Fibroblast of gingiva (primary cell): ENCODE results near the gene ZNF786.
"Not testable (repeated sequence)": the region's sequence is repeated elsewhere in the genome, so short reads cannot be mapped to it uniquely, and the experiment has no call there.

Source experiments
- DNase-seq: peaks from one replicate; pipeline ENCODE4 v3.0.0-alpha.2; 2011; ENCODE audit warnings: low read depth

Gene ZNF786

DNA sequence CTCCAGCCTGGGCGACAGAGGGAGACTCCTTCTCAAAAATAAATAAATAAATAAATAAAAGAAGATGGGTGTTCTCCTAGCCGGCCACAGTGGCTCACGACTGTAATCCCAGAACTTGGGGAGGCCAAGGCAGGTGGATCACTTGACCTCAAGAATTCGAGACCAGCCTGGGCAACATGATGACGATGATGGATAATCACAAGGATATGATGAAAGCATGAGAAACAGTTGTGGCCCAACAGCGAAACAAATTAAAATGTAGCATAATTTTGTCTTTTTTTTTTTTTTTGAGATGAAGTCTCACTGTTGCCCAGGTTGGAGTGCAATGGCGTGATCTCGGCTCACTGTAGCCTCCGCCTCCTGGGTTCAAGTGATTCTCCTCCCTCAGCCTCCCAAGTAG lies 12.9 kb downstream of the ZNF786 start:
- DNase-seq: no peak

GRCh38 chr7:149075286-149075685 lies 15.2 kb downstream of the ZNF786 start:
- DNase-seq: no peak

DNA sequence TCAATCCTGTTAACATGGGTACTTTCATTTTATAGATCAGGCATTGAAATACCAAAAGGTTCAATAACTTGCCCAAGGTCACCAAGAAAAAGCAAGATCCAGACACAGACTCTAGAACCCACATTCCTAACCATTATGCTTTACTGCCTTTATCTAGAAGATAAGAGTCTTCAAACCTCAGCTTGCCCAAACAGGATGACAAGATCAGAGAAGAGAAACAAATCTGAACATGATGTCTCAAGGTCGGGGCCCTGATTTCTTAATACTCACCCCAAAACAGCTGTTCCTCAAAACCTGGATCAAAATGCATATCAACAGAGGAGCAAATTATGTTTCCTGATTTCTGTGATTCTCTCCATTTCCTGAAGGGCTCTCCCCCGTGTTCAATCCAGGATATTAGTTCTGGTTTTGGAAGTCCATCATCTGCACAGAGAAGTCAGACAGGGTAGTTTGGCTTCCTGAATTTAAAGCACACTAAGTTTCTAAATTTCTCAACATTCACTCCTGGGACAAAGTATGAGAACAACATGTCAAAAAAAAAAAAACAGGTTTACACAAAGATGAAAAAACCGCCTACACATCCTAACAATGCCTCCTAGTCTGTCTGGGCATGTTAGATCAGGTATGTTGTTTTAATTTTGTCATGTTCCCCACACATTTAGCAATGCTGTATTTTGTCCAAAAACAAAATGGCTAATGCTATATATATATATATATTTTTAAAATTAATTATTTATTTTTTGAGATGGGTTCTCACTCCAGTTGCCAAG lies 16.2 kb downstream of the ZNF786 start:
- no peak for DNase-seq

- DNase-seq: no peak
Observed at GRCh38 chr7:149072438-149072775, 18.1 kb downstream of the ZNF786 start.

- DNase-seq: no peak
Observed at GRCh38 chr7:149071641-149072437, 18.7 kb downstream of the ZNF786 start.

- DNase-seq: no peak
Observed at GRCh38 chr7:149071182-149071635, 19.3 kb downstream of the ZNF786 start.

DNA sequence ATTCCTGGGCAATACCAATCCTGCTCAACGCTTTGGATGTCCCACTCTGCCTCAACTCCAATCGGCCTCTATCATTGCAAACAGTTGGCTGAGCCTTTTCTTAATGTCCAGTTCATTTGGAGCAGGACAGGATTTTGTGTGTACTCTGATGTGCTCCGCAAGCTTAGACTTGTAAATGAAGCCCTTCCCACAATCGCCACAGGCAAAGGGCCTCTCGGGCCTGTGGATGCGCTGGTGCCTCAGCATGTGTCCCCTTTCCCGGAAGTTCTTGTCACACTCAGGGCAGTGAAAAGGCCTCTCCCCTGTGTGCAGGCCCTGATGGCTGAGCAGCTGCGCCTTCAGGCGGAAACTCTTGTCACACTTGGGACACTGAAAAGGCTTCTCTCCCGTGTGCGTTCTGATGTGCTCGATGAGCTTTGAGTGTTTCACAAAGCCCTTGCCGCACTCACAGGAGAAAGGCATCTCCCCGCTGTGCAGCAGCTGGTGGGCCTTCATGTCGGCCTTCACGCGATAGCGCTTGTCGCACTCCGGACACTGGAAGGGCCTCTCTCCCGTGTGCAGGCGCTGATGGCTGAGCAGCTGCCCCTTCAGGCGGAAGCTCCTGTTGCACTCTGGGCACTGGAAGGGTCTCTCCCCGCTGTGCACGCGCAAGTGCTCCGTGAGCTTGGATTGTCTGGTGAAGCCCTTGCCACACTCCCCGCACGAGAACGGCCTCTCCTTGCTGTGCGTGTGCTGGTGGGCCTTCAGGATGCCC lies 20.0 kb downstream of the ZNF786 start:
- no peak for DNase-seq

DNA sequence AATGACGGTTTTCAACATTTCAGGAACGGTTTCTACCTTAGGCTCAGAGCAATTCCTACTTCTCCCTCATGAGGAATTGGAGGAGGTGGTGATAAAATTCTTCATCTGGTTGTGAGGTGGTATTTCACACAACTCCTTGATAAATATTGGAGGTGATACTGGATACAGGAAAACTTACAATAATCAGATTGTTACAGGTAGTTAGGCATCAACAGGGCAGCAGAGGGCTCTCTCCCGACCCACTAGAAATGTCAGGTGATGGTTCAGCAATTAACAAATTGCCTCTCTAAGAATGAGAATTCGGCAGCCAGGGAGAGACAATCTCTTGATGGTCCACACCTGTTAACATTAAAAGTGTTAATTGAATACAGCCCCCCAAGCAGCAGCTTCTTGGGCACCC lies 22.6 kb downstream of the ZNF786 start:
- no peak for DNase-seq

DNA sequence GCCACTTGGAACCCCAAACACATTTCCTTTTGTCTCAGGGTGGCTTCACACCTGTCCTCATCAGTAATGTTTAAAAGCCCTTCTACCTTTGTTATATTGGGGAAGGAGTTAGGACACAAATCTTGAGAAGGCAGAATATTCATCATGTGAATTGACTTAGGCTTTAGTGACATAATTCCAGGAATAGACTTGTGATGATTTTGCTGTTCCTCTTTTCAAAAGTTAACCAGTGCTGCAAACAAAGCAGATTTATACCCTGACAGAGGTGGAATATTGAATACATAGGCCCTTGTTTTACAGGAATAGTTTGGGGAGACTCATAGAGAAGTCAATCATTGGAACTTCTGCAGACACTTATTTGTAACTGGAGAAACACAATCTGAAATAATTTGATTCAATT lies 27.0 kb downstream of the ZNF786 start:
- no peak for DNase-seq

DNA sequence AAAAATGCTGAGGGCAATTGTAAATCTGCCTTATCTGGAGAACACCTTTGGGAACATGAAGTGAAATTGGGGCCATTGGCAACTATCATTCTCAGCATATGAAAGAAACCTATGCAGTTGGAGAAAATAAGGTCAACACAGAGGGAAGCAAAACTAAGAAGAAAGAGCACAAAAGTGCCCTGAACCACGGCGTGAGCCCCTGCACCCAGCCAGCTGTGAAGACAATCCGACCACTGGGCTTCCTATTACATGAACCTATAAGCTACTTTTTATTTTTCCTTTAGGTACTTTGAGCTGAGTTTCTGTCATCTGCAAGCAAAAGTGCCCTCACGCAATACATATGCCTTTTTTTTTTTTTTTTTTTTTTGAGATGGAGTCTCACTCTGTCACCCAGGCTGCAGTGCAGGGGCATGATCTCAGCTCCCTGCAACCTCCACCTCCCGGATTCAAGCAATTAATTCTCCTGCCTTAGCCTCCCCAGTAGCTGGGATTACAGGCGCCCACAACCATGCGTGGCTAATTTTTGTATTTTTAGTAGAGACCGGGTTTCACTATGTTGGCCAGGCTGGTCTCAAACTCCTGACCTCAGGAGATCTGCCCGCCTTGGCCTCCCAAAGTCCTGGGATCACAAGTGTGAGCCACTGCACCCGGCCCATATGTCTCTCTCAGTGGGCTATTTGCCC lies 28.2 kb downstream of the ZNF786 start:
- DNase-seq: not testable (repeated sequence)

DNA sequence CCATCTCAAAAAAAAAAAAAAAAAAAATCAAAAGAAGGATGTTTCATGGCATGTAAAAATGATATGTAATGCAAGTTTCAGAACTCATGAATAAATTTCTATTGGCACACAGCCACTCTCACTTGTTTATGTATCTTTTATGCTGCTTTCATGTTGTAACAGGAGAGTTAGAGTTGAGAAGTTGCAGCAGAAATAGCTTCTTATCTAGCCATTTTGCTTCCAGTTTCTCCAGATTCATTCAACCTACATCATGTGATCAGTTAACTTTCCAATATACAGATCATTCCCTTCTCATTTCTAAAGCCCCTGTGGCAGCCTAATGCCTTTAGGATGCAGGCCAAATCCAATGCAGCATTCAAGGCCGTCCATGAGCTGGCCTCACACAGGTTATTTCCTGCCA lies 30.4 kb downstream of the ZNF786 start:
- DNase-seq: no peak

GRCh38 chr7:149053885-149054284 lies 36.6 kb downstream of the ZNF786 start:
- no peak for DNase-seq

DNA sequence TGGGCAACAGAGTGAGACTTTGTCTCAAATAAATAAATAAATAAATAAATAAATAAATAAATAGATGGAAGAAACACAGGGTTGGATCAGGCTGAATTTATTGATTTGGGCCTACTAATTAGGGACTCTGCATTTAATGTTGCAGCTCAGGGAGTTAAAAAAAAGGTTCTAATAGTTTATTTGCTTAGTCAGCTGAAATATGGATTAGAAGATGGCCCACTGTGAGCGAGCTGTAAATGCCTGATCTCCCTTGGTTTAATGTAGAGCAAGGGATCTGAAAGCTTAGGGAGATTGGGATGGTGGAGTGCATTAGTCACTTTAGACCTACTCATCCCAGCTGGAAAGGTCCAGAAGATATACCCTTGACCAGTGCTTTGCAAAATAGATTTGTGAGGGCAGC lies 37.1 kb downstream of the ZNF786 start:
- DNase-seq: no peak

GRCh38 chr7:149050941-149051340 lies 39.6 kb downstream of the ZNF786 start:
- DNase-seq: no peak

GRCh38 chr7:149048805-149049204 lies 41.7 kb downstream of the ZNF786 start:
- no peak for DNase-seq

DNA sequence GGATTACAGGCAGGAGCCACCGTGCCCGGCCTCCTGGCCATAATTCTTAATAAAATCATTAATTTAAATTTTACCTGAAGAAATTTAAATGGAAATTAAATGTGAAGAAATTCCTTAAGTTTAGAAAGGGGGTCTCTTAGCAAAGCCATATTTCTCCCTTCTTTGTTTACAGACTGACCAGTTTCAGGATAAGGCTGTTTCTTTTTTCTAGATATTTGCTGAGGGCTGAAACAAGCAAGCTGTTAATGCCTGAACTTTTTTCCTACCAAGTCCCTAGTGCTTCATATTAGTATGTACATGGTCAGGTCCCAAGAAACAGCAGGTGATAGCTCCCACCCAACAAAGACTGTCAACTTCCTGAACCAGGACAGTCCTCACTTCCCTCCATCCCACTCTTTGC lies 44.1 kb downstream of the ZNF786 start:
- DNase-seq: no peak

- DNase-seq: no peak
Observed at GRCh38 chr7:149043936-149044335, 46.6 kb downstream of the ZNF786 start.

- no peak for DNase-seq
Observed at GRCh38 chr7:149041350-149041749, 49.2 kb downstream of the ZNF786 start.

DNA sequence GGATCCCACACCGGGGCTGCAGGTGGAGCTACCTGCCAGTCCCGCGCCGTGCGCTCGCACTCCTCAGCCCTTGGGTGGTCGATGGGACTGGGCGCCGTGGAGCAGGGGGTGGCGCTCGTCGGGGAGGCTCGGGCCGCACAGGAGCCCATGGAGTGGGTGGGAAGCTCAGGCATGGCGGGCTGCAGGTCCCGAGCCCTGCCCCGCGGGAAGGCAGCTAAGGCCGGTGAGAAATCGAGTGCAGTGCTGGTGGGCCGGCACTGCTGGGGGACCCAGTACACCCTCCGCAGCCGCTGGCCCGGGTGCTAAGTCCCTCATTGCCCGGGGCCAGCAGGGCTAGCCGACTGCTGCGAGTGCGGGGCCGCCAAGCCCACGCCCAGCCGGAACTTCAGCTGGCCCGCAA lies 51.9 kb downstream of the ZNF786 start:
- DNase-seq: not testable (repeated sequence)

DNA sequence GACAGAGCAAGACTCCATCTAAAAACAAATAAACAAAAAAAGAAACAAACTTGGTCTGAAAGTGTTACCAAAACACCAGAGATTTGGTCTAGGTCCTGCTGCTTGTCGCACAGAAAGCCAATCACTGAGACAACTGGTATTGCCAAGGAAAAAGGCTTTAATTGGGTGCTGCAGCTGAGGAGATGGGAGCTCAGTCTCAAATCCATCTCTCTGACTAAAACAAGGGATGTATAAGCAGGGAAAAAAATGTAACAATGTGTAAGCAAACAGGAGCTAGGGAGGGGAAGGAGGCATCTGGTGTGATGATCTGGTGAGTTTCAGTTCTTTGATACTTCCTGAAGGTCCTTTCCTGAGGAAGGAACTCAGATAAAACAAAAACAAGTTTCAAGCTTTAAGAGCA lies 53.8 kb downstream of the ZNF786 start:
- no peak for DNase-seq

GRCh38 chr7:149031353-149031910 lies 59.1 kb downstream of the ZNF786 start:
- no peak for DNase-seq

DNA sequence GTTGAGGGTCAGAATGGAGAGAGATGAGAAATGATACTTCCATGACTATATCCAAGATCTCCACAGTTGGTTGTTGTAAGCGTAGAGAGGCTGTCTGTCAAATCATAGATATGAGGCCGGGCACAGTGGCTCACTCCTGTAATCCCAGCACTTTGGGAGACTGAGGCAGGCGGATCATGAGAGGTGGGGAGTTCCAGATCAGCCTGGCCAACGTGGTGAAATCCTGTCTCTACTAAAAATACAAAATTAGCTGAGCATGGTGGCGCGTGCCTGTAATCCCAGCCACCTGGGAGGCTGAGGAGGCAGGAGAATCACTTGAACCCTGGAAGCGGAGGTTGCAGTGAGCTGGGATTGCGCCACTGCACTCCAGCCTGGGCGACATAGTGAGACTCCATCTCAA lies 60.1 kb downstream of the ZNF786 start:
- not testable (repeated sequence) for DNase-seq
